HG03520 (cell line): ENCODE data around the gene EMC10.
"Not testable (repeated sequence)": the region's sequence is repeated elsewhere in the genome, so short reads cannot be mapped to it uniquely, and the experiment has no call there.

Experiments used
- ATAC-seq: cut with Tn5 transposase; IDR thresholded peaks from one replicate; pipeline ENCODE4 v1.9.1; 2021; ENCODE audit warnings: mild to moderate bottlenecking, moderate library complexity; ENCODE audit not compliant: unreplicated experiment

Gene EMC10

DNA sequence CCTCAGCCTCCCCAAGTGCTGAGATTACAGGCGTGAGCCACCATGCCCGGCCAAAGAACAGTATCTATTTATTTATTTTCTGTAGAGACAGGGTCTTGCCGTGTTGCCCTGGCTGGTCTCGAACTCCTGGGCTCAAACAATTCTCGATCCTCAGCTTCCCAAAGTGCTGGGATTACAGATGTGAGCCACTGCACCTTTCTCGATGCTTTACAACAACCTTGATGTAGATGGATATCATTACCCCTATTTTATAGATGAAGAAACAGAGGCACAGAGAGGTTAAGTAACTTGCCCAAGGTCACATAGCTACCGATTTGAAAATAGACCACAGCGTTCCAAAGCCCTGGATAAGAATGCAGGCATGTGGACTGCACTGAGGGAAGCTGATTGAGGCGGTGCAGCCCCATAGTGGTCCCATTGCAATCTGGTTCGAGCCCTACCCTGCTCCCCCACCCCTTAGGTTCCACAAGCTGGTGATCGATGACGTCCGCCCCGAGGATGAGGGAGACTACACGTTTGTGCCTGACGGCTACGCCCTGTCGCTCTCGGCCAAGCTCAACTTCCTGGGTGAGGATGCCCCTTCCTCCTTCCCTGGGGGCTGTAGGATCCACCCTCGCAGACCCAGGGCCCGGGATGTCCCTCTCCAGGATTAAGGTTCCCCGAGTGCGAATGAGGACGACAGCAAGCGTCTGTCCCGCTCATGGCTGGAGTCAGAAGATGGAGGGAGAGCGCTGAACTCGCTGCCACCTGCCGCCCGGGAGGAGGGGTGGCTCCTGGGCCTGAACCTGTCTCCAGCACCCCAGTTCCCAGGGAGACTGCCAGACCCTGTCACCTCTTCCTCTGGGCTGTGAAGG is 25.7 kb upstream of the EMC10 start:
- ATAC-seq: no peak

DNA sequence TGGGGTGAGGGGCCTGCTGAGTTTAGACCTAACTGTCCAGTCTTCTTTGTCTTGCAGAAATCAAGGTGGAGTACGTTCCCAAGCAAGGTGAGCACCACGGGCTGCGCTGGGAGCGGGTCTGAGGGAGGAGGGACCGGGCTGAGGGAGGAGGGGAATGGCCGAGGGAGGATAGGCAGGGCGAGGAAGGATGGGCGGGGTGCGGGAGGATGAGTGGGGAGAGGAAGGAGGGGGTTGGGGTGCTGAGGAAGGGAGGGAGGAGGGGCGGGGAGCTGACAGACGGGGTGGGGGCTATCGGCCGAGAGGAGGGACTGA is 25.1 kb upstream of the EMC10 start:
- no peak for ATAC-seq

DNA sequence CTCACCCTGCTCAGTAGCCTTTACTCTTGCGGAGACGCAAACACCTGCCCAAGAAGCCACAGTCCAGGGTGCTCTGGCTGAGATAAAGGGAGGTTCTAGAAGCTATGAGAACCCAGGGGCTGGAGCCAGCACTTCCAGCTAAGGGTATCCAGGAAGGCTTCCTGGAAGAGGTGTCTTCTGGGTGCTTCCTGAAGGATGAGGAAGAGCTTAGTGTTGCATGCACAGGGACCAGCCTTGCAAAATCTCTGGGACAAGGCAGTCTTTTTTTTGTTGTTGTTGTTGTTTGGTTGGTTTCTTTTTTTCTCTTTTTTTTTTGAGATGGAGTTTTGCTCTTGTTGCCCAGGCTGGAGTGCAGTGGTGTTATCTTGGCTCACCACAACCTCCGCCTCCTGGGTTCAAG is 23.1 kb upstream of the EMC10 start:
- no peak for ATAC-seq

DNA sequence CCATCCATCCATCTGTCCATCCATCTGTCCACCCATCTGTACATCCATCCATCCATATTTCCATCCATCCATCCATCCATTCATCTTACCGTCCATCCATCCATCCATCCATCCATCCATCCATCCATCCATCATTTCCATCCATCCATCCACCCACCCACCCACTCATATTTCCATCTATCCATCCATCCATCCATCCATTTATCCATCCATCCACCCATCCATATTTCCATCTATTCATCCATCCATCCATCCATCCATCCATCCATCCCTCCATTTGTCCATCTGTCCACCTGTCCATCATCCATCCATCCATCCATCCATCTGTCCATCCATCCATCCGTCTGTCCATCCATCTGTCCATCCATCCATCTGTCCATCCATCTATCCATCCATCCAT is 20.3 kb upstream of the EMC10 start:
- no peak for ATAC-seq

DNA sequence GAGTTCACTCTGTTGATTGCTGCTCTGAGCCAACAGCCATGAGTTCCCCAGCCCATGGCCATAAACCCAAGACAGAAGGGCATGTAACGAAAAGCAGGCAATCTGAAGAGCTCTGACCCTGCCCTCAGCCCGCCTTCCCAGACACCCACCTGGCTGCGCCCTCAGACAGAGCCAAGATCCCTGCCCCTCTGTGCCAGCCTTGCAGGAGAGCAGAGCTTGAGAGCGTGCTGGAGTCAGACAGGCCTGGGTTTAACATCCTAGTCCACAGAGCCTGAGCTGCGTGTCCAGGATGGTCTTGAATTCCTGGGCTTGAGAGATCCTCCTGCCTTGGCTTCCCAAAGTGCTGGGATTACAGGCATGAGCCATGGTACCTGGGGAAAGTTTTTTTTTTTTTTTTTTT is 19.0 kb upstream of the EMC10 start:
- ATAC-seq: no peak

DNA sequence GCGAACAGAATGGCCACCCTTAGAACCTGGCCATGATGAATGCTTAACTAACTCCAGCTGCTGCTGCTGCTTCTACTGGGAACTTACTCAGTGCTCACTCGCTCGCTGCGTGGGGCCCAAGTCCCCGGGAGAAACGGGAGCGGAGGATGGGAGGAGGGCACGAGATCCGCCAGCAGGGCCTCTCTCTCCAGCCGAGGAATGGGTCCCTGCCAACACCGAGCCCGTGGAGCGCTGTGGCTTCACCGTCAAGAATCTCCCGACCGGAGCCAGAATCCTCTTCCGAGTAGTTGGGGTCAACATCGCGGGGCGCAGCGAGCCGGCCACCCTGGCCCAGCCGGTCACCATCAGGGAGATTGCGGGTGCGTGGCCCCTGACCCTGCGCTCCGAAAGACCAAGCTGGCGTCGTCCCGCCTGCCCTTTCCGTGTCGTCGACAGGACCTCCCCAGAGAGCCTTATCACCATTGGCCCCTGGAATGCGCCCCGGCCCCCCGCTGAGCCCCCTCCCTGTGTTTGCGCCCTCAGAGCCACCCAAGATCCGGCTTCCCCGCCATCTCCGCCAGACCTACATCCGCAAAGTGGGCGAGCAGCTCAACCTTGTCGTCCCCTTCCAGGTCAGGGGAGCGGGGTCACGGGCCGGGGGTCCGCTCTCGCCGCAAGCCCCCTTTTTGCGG is 17.8 kb upstream of the EMC10 start:
- no peak for ATAC-seq

DNA sequence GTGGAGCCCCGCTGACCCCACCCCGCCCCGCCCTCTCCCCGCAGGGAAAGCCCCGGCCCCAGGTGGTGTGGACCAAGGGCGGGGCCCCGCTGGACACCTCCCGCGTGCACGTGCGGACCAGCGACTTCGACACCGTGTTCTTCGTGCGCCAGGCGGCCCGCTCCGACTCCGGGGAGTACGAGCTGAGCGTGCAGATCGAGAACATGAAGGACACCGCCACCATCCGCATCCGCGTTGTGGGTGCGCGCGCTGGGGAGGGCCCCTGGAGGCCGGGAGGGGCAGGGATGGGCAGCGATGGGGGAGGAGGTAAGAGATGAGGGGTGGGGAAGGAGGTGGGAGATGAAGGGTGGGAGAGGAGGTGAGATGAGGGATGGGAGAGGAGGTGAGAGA is 17.2 kb upstream of the EMC10 start:
- ATAC-seq: no peak

DNA sequence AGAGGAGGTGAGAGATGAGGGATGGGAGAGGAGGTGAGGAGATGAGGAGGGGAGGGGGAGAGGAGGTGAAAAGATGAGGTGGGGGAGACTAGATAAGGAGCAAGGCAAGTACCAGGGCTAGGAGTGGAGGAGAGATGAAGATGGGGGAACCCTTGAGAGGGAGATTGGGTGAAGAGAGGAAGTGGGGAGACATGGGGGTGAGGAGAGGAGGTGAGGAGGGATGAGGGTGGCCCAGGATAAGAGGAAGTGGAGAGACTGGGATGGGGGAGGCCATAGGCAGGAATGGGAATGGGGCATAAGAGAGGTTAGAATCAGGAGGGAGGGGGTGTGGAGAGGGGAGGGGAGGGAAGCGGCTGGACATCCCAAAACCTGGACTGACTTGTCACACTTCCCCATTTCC is 16.7 kb upstream of the EMC10 start:
- no peak for ATAC-seq

DNA sequence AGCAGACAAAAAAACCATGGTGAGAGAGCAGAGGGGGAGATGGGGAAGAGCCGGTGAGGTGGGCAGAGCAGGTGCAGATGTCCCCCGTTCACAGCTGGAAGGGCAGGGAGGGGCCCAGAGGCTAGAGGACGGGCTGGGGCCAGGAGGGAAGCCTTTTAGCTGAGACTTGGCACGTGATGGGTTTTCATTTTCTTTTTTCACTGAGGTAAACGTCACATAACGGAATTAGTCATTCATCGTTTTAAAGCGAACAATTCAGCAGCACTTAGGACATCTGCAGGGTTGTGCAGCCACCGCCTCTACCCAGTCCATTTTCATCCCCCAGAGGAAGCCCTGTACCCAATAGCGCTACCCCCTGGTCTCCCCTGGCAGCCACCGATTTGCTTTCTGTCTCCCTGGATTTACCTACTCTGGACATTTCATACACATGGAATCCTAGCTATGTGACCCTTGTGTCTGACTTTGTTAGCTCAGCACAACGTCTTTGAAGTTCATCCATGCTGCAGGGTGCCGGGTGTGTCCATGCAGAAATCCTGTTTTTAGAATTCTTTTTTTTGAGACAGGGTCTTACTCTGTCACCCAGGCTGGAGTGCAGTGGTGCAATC is 16.0 kb upstream of the EMC10 start:
- ATAC-seq: no peak

DNA sequence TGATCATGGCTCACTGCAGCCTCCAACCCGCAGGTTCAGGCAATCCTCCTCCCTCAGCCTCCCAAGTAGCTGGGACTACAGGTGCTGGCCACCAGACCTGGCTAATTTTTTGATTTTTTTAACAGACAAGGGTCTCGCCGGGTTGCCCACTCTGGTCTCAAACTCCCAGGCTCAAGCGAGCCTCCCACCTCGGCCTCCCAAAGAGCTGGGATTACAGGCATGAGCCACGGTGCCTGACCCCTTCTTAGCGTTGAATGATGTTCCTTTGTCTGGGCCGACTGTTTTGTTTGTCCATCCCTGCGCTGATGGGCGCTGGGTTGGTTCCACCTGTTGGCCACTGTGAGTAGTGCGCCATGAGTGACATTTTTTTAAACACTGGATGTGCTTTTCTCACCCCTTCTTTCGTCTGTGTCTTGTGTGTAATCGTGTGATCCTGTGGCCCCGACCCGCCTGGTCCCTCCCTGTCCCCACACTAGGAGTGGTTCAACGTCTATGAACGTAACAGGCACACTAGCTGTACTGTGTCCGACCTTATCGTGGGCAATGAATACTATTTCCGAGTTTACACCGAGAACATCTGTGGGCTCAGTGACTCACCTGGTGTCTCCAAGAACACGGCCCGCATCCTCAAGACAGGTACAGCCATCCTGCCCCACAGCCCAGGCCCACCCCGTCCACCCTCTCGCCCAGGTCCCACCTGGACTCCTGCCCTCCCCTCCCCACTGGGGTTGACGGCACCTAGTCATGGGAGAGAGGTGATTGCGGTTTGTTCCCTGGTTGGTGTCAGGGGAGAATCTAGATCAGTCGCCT is 15.0 kb upstream of the EMC10 start:
- ATAC-seq: no peak

DNA sequence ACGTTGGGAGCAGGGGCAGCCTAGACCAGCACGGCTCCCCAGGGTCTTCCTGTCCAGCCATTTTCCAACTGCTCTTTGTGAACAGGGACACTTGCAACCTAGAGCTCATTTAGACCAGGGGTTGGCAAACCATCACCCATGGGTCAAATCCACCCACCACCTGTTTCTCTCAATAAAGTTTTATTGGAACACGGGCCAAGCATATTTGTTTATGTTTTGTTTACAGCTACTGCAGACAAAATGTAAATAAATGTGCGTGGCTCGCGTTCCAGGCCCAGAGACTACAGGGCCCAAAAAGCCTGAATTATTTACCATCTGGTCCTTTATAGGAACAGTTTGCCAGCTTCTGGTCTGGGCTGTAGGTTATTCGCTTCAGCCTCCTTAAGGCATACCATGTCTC is 13.3 kb upstream of the EMC10 start:
- no peak for ATAC-seq

DNA sequence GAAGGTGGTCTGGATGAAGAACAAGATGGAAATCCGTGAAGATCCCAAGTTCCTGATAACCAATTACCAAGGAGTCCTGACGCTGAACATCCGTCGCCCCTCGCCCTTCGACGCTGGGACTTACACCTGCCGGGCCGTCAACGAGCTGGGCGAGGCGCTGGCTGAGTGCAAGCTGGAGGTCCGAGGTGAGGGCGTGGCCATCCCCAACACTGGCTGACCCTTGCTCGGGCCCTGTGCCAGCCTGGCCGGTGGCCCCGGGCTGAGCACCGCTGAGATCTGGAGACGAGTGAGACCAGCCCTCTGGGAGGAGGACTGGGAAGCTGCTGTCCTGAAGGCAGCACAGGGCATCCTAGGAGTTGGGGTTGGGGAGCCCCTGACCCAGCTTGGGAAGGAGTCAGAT is 12.0 kb upstream of the EMC10 start:
- no peak for ATAC-seq

DNA sequence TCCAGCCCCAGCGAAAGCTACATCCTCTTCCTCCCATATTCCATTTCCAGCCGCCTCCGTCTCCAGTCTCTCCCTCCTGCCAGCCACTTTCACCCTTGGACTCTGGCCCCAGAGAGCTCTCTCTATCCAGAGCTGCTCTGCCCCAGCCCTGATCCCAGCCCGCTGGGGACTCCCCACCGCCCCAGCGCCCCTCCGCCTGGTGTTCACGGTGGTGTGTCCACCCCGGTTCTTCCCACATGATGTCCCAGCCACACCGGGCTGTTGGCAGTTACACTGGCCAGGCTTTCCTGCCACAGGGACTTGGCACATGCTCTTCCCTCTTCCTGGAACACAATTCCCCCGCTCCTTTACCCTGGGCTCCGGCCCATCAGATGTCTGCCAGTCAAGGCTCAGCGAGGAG is 11.3 kb upstream of the EMC10 start:
- no peak for ATAC-seq

DNA sequence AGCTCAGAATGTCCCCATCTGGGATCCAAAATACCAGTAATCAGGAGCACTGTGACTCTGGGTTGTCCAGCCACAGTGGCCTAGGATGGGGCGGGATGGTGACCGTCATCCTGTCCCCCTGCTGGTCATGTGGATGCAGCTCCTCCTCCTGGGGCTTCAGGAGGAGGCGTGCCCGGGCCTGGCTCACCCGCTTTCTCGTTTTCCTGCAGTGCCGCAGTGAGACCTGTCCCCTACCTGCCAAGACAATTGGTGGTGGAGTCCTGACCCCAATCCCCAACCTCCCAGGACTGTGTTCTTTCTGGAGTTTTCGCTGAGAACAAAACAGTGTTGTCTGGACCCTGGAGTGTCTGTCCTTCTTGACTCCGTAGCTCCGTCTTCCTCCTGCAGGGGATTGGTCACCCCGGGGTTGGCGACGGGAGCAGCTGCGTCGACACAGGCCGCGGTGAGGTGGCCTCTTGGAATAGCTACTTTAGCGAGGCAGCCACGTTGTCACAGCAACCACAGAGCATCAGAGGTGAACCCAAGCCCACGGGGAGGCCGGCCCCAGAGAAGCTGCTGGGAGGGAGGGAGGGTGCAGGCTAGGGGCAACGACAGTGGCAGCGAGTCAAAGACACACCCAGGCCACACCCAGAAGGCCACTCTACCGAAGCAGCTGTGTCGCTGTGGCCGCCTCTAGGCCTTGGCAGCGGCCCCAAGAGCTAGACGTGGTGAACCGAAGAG is 10.2 kb upstream of the EMC10 start:
- no peak for ATAC-seq

DNA sequence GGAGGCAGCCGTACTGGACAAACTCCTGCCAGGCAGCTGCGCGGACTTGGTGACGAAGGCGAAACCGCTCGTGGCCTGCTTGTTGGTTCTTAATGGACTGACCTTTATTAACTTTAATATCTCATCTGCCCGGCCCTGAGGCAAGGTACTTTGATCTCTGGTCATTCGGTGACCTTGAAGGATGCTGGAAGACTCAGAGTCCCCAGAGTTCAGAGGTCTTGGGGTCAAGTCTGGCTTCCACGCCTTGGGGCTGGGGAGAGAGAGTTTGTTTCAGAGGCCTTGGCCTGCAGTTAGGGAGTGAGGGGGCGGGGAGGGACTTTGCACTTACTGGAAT is 9.6 kb upstream of the EMC10 start:
- no peak for ATAC-seq

DNA sequence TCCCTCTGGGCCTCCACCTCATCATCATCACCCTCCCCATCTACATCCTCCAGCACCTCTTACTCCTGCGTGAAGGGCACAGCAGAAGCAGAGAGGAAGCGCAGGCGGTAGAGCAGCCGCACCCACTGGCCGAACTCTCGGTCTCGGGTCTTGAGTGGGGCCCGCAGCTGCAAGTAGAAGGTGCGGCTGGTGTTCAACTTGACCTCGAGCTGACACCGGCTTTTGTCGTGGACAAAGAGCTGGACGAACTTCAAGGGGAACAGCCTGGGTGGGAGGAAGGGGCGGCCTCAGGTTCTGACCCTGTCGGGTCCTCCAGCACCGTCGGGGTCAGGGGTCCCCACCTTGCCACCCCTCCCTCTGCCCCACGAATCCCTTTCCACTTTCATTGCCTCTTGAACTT is 8.7 kb upstream of the EMC10 start:
- ATAC-seq: no peak

DNA sequence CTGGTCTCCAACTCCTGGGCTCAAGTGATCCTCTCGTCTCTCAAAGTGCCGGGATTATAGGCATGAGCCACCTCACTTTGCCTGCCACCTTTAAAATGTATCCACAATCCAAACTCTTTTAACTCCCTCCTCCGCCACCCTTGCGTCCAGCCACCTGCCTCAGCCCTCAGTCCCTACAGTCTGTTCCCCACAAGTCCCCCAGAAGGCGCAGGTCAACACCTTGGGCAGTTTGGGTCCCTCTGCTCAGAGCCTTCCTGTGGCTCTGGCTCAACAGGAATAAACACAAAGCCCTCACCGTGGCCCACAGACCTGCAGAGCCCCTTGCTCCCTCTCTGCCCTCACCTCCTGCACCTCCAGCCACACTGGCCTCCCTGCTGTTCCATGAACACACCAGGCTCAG is 7.5 kb upstream of the EMC10 start:
- ATAC-seq: no peak

DNA sequence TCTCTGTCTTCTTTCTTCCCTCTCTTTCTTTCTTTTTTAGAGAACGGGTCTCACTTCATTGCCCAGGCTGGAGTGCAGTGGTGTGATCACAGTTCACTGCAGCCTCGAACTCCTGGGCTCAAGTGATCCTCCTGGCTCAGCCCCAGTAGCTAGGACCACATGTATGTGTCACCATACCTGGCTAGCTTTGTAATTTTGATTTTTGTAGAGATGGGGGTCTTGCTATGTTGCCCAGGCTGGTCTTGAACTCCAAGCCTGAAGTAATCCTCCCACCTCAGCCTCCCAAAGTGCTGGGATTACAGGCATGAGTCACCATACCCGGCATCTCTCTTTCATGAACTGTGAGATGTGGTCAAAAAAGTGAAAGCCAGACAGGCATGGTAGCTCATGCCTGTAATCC is 3.0 kb upstream of the EMC10 start:
- ATAC-seq: not testable (repeated sequence)

DNA sequence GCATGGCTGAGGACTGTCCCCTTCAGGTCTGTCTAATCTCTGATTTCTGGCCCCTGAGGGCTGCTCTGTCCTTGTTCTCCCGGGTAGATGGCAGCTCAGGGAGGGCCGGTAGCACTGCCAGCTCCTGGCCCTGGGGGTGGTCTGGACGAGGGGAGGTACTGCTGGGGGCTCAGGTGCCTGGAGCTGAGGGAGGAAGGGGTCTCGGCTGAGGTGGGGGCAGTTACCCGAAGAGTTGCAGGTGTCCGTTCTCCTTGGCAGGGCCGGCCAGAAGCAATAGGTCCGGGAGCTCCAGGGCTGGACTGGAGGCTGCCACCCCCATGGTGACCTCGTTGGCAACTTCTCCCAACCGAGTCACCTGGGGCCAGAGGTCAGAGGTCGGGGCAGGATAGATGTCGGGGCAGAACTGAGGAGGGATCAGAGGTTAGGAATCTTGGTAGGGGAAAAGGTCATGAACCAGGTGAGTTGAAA is 1.2 kb upstream of the EMC10 start:
- ATAC-seq: no peak

DNA sequence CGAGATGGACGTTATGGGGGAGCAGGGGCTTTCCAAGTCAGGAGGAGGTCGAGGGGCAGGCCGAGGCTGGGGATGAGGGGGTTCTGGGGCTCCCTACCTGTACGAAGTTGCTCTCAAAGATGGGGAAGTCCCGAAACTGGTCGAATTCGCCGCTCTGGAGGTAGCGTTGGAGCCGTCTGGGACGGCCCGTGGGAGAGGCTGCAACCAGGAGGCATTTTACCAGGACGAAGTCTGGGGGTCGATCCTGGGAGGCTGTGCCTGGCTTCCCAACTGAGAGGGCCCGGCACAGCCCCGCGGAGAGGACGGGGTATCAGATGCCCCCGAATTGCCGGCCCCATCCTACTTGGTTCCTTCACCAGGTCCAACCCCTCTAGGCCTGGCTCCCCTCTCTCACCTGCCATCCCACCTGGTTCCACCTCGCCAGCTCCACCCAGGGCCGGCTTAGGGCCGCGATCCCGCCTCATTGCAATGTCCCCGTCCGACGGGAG is 527 bp upstream of the EMC10 start:
- no peak for ATAC-seq

DNA sequence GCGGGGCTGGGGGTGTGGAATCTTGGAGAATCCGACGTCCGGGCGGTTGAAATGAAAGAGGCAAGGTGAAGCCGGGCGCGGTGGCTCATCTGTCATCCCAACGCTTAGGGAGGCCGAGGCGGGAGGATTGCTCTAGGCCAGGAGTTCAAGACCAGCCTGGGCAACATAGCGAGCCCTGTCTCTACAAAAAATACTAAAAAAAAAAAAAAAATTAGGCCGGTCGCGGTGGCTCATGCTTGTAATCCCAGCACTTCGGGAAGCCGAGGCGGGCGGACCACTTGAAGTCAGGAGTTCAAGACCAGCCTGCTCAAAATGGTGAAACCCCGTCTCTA is 566 bp downstream of the EMC10 start:
- no peak for ATAC-seq
